Muscle layer of colon (tissue), 2 donors: Measurements from ENCODE around the gene ASB1.

Experiments
- H3K27ac ChIP-seq: one replicate; pipeline ENCODE4 v1.7.0; 2013; ENCODE audit warnings: low read depth, mild to moderate bottlenecking, low read length, moderate library complexity
- H3K27me3 ChIP-seq, 2 donors: one replicate each; pipeline ENCODE4 v1.7.0; 2013; ENCODE audit warnings: low read length in 2 of 2, mild to moderate bottlenecking in 2 of 2; ENCODE audit not compliant: insufficient read depth in 2 of 2, control insufficient read depth in 1 of 2
- H3K36me3 ChIP-seq: one replicate; pipeline ENCODE4 v1.7.0; 2013; ENCODE audit warnings: mild to moderate bottlenecking, low read length; ENCODE audit not compliant: insufficient read depth
- H3K4me1 ChIP-seq: one replicate; pipeline ENCODE4 v1.7.0; 2013; ENCODE audit warnings: mild to moderate bottlenecking, low read length; ENCODE audit not compliant: insufficient read depth
- H3K4me3 ChIP-seq, 2 donors: one replicate each; pipeline ENCODE4 v1.7.0; 2013; ENCODE audit warnings: low read length in 2 of 2, low read depth in 1 of 2, mild to moderate bottlenecking in 1 of 2, moderate library complexity in 1 of 2
- H3K9ac ChIP-seq: one replicate; pipeline ENCODE4 v1.7.0; 2013; ENCODE audit warnings: low read length
- H3K9me3 ChIP-seq: one replicate; pipeline ENCODE4 v1.7.0; 2013; ENCODE audit warnings: mild to moderate bottlenecking, low read length
- donor health status: abdominal sarcoma.
- donor health status: Adenocarcinoma of cecum.

ASB1 gene

GRCh38 chr2:238426568-238427434 lies at the start of gene ASB1:
Gene ASB1, plus strand, starts transcription at chr2:238426927. Its CDS starts 144 bp downstream, at chr2:238427071.
- Histone ChIP-seq H3K27ac (peak within 1 kb of the TSS; percentile 92), H3K4me3 (peak within 1 kb of the TSS; percentile 85 to 87), H3K4me1 (peaks cover 24% of the 10 kb centered on the region), H3K9ac (peak within 1 kb of the TSS; percentile 80), H3K36me3 (no peaks in the 10 kb centered on the region), H3K9me3 (no peaks in the 10 kb centered on the region), H3K27me3 (no peaks in the 10 kb centered on the region)

GRCh38 chr2:238378230-238379095 lies 48.3 kb upstream of the ASB1 start:
- Histone ChIP-seq H3K4me1 (no peaks in the 10 kb centered on the region), H3K27ac (no peak overlapping the region), H3K27me3 (no peaks in the 10 kb centered on the region), H3K9ac (no peak overlapping the region), H3K4me3 (no peak overlapping the region), H3K9me3 (no peaks in the 10 kb centered on the region), H3K36me3 (no peaks in the 10 kb centered on the region)

DNA sequence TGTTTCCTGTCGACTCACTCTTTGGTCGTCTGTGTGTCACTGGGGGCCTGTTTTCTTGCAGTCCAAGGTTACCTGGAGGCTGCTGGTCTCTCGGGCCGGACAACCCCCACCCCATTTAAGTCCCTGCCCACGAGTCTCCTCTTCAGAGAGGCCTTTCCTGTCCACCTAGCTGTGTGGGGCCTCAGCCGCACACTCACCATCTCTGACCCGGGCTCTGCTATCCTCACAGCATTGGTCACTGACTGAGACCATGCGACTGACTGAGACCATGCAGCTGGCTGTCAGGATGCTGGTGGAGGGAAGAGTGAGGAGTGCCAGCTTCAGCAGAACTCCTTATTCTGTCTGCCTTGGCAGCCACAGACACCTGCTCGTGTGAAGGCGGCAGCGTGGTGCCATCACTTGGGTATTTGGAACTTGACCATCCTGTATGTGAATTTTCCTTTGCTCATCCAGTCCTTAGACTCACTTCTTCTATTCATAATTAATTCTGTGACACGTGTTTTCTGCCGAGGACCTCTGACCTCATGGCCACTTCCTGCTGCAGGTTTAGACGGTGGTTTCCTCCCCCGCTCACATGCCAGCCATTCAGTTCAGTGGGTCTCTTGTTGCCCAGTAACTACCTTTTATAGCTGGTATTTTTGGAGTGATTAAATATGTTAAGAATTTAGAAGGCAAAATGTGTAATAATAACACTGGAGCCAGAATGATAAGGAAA lies 47.5 kb upstream of the ASB1 start:
- H3K9me3 ChIP-seq: no peaks in the 10 kb centered on the region

DNA sequence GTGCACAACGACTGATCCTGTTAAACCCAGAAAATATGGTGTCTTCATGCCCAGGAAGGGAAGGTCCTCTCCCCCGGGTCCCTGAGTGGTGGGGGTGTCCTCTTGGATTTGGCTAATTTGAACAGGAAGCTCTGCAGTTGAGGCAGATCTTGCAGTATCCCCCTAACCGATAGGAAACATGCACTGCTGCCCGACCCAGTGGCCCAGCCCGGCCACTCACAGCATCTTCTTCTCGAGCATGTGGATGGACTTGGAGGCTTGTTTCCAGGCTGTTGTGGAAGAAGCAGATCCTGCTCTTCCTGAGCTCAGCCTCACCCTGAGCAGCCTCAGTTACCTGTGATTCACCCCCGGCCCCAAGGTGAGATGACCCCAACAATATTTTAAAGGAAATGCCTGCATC lies 46.4 kb upstream of the ASB1 start:
- no peak overlapping the region for H3K27ac ChIP-seq
- no peaks in the 10 kb centered on the region for H3K9me3 ChIP-seq
- no peaks in the 10 kb centered on the region for H3K27me3 ChIP-seq
- H3K9ac ChIP-seq: no peak overlapping the region
- H3K4me3 ChIP-seq: no peak overlapping the region
- H3K36me3 ChIP-seq: no peaks in the 10 kb centered on the region
- no peaks in the 10 kb centered on the region for H3K4me1 ChIP-seq

More for the DNA sequence above, 47.5 kb upstream of the ASB1 start:
- H3K27me3 ChIP-seq: no peaks in the 10 kb centered on the region
- no peak overlapping the region for H3K9ac ChIP-seq
- no peak overlapping the region for H3K27ac ChIP-seq
- no peaks in the 10 kb centered on the region for H3K36me3 ChIP-seq
- H3K4me3 ChIP-seq: no peak overlapping the region
- H3K4me1 ChIP-seq: no peaks in the 10 kb centered on the region

DNA sequence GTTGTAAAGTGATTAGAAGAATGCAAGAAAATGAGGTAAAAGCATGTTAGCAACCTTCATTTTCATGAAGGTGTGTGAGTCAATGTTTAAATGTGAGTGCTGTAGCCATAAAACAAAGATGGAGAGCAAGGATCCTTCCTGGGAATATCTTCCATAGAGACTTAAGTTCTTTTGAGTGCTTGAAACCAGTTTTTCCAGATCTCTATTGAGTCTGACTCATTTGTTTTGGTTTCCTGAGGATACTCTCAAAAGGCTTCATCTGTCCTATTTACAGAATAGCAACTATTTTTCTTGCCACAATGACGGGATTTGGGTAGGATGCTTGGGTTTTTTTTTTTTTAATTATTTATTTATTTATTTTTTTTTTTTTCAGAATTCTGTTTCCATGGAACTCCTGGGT lies 45.9 kb upstream of the ASB1 start:
- H3K27me3 ChIP-seq: no peaks in the 10 kb centered on the region

GRCh38 chr2:238381341-238382115 lies 45.2 kb upstream of the ASB1 start:
- no peak overlapping the region for H3K4me3 ChIP-seq
- H3K27ac ChIP-seq: no peak overlapping the region
- H3K9me3 ChIP-seq: no peaks in the 10 kb centered on the region
- no peaks in the 10 kb centered on the region for H3K27me3 ChIP-seq
- no peaks in the 10 kb centered on the region for H3K4me1 ChIP-seq
- no peak overlapping the region for H3K9ac ChIP-seq
- H3K36me3 ChIP-seq: no peaks in the 10 kb centered on the region

More for the DNA sequence above, 45.9 kb upstream of the ASB1 start:
- Histone ChIP-seq H3K36me3 (no peaks in the 10 kb centered on the region), H3K9ac (no peak overlapping the region), H3K4me1 (no peaks in the 10 kb centered on the region), H3K4me3 (no peak overlapping the region), H3K9me3 (no peaks in the 10 kb centered on the region), H3K27ac (no peak overlapping the region)

DNA sequence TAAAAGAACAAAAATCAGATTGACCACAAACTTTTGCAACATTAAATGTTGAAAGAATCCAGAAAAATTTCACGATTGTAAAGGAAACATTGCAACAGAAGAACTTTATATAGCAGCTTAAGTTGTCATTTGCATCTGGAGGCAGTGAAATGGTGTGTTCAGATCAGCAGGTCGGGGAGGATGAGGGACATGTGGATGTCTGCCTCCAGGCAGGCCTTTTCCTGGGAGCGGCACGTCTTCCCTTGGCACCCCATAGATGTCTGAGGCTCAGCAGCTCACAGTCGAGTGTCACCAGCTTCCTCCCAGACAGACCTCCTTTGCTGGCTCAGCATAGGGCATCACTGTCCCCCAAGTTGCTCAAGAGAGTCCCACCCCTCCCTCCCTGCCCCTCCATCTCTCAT lies 44.3 kb upstream of the ASB1 start:
- Histone ChIP-seq H3K9me3 (no peaks in the 10 kb centered on the region), H3K4me3 (no peak overlapping the region), H3K27ac (no peak overlapping the region), H3K27me3 (no peaks in the 10 kb centered on the region), H3K4me1 (no peaks in the 10 kb centered on the region), H3K36me3 (no peaks in the 10 kb centered on the region), H3K9ac (no peak overlapping the region)

- no peaks in the 10 kb centered on the region for H3K9me3 ChIP-seq
- H3K27ac ChIP-seq: no peak overlapping the region
- no peak overlapping the region for H3K9ac ChIP-seq
- H3K4me1 ChIP-seq: no peaks in the 10 kb centered on the region
- H3K4me3 ChIP-seq: no peak overlapping the region
- no peaks in the 10 kb centered on the region for H3K36me3 ChIP-seq
- H3K27me3 ChIP-seq: no peaks in the 10 kb centered on the region
Observed at GRCh38 chr2:238383135-238383534, 43.6 kb upstream of the ASB1 start.

- Histone ChIP-seq H3K27ac (no peak overlapping the region), H3K4me3 (no peak overlapping the region), H3K9ac (no peak overlapping the region), H3K27me3 (no peaks in the 10 kb centered on the region), H3K9me3 (no peaks in the 10 kb centered on the region), H3K36me3 (no peaks in the 10 kb centered on the region), H3K4me1 (no peaks in the 10 kb centered on the region)
Observed at GRCh38 chr2:238383743-238384380, 42.9 kb upstream of the ASB1 start.

GRCh38 chr2:238387332-238387731 lies 39.4 kb upstream of the ASB1 start:
- no peaks in the 10 kb centered on the region for H3K27me3 ChIP-seq
- no peaks in the 10 kb centered on the region for H3K9me3 ChIP-seq
- no peak overlapping the region for H3K9ac ChIP-seq
- H3K4me1 ChIP-seq: peaks cover 5% of the 10 kb centered on the region
- H3K36me3 ChIP-seq: no peaks in the 10 kb centered on the region
- no peak overlapping the region for H3K4me3 ChIP-seq
- H3K27ac ChIP-seq: no peak overlapping the region
